Transverse colon (tissue), 4 donors: ENCODE data around the gene TBX21. TPM values are rescaled to one million over a fixed set of nuclear protein-coding genes. Genes with fewer than 3 reads are reported as not detected.
A peak's percentile ranks its signal among the peaks of the same experiment; 100 is the strongest.

ENCODE experiments used
- DNase-seq: peaks from one replicate; pipeline ENCODE4 v3.0.0-alpha.2; 2019
- H3K27ac ChIP-seq, 4 donors: fragments of 200-600 bp; sonication (generic); 2 replicates each; pipeline ENCODE4 v1.5.1; 2016 to 2018; ENCODE audit warnings: inconsistent platforms in 4 of 4
- H3K27me3 ChIP-seq: fragments of 200-600 bp; sonication (generic); 2 replicates; pipeline ENCODE4 v1.5.1; 2017; ENCODE audit warnings: inconsistent platforms
- H3K36me3 ChIP-seq, 4 donors: fragments of 200-600 bp; sonication (generic); 2 replicates each; pipeline ENCODE4 v1.5.1; 2017 to 2019; ENCODE audit warnings: inconsistent platforms in 4 of 4
- H3K4me1 ChIP-seq, 4 donors: fragments of 200-600 bp; sonication (generic); 2 replicates each; pipeline ENCODE4 v1.5.1; 2017 to 2020; ENCODE audit warnings: inconsistent platforms in 4 of 4
- H3K4me3 ChIP-seq, 4 donors: fragments of 200-600 bp; sonication (generic); 1 replicate in 1 of 4; 2 replicates in 3 of 4; pipeline versions ENCODE4 v1.5.1 to v1.6.1; 2017 to 2019; ENCODE audit warnings: inconsistent platforms in 4 of 4
- H3K9me3 ChIP-seq, 2 donors: fragments of 200-600 bp; sonication (generic); 2 replicates each; pipeline ENCODE4 v1.5.1; 2017 to 2019; ENCODE audit warnings: inconsistent platforms in 2 of 2
- EP300 ChIP-seq: sonication (generic); formaldehyde crosslinking; IDR thresholded peaks from one replicate; pipeline ENCODE4 v1.6.1; 2017; ENCODE audit warnings: antibody characterized with exemption, low read depth
- POLR2A ChIP-seq: fragments of 450-650 bp; IDR thresholded peaks from one replicate; pipeline ENCODE4 v1.6.1; 2016; ENCODE audit warnings: antibody characterized with exemption, mild to moderate bottlenecking, moderate library complexity
- POLR2AphosphoS5 ChIP-seq, 3 donors: sonication (generic); formaldehyde crosslinking; IDR thresholded peaks; one replicate each; pipeline ENCODE4 v1.6.1; 2016; ENCODE audit warnings: antibody characterized with exemption in 3 of 3
- WGBS, 2 donors: methylation state at CpG; one replicate each; pipeline ENCODE4 v1.1.5; 2018; ENCODE audit warnings: low coverage in 1 of 2; 5-methylcytosine and 5-hydroxymethylcytosine counted together
- in situ Hi-C, 4 donors: fragments of 200-750 bp; cut with MboI; loops; one replicate each; pipeline versions ENCODE4 v1.15.0 to v1.15.1; 2017; ENCODE audit warnings: low sequenced_read_pairs in 3 of 4, low pct_ligation_motif_present in 1 of 4, low pct_unique_long_range_greater_than_20kb in 1 of 4
- intact Hi-C: fragments of 100-400 bp; cut with DNase I; formaldehyde crosslinking; loops from one replicate; pipeline ENCODE4 v1.15.1; 2023; ENCODE audit warnings: low total_unique reads
- total RNA-seq, 4 donors: library from RNA; depleted of rRNA; stranded (reverse); fragments of >200 nt; gene quantifications; one replicate each; pipeline ENCODE4 v1.1.0, GENCODE V29; 2016
- TF ChIP-seq, protein P1 (sequence below), 5 experiments: fragments of 200-600 bp in 3 of 5; fragments of 450-650 bp in 2 of 5; sonication (generic) in 3 of 5; IDR thresholded peaks; 1 replicate in 2 of 5; 2 replicates in 3 of 5; pipeline ENCODE4 v1.5.1; 2016 to 2017; ENCODE audit warnings: antibody characterized with exemption in 5 of 5, inconsistent platforms in 3 of 5, mild to moderate bottlenecking in 2 of 5, moderate library complexity in 1 of 5

Gene TBX21
- total RNA-seq, 4 donors from 2014 or later: 0.27 to 18.3 (median 4.9) TPM; not detected in 1

DNA sequence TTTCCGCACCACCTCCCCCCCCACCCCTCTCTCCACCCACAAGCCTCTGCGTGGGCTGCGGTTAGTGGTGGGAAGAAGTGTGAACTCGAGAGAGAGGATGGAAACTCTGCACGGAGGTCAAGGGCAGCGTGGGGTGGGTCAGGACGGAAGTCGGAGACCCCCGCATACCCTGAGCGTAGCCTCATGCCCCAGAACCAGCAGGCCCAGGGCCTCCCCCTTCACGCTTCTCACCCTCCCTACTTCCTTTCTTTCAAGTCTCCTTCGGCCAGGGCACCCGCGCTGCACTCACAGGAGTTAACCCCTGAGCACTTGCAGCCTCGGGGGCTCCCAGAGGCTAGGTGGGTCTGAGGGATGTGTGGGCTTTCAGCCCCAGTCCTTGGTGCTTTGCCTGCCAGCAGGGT lies 29.8 kb upstream of the TBX21 start:
- Histone ChIP-seq H3K27me3 (no peaks in the 10 kb centered on the region), H3K36me3 (no peaks in the 10 kb centered on the region), H3K27ac (no peak overlapping the region), H3K9me3 (no peaks in the 10 kb centered on the region), H3K4me3 (no peak overlapping the region), H3K4me1 (peaks cover 0 to 35% (median 6%) of the 10 kb centered on the region in 4 donors)
- no peak for TF ChIP-seq POLR2AphosphoS5 (IDR thresholded peaks at IDR 0.05)
- TF ChIP-seq EP300: no peak
- TF ChIP-seq POLR2A: no peak
- TF ChIP-seq, protein P1, sequence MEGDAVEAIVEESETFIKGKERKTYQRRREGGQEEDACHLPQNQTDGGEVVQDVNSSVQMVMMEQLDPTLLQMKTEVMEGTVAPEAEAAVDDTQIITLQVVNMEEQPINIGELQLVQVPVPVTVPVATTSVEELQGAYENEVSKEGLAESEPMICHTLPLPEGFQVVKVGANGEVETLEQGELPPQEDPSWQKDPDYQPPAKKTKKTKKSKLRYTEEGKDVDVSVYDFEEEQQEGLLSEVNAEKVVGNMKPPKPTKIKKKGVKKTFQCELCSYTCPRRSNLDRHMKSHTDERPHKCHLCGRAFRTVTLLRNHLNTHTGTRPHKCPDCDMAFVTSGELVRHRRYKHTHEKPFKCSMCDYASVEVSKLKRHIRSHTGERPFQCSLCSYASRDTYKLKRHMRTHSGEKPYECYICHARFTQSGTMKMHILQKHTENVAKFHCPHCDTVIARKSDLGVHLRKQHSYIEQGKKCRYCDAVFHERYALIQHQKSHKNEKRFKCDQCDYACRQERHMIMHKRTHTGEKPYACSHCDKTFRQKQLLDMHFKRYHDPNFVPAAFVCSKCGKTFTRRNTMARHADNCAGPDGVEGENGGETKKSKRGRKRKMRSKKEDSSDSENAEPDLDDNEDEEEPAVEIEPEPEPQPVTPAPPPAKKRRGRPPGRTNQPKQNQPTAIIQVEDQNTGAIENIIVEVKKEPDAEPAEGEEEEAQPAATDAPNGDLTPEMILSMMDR (IDR thresholded peaks at IDR 0.05): no peak
- intact Hi-C loops: no loop called here
- in situ Hi-C loops: no loop called here
- DNase-seq: peak; percentile 27
- 65 to 68% methylated on average over 11 to 15 of the region's 15 CpGs for WGBS, 2 donors

DNA sequence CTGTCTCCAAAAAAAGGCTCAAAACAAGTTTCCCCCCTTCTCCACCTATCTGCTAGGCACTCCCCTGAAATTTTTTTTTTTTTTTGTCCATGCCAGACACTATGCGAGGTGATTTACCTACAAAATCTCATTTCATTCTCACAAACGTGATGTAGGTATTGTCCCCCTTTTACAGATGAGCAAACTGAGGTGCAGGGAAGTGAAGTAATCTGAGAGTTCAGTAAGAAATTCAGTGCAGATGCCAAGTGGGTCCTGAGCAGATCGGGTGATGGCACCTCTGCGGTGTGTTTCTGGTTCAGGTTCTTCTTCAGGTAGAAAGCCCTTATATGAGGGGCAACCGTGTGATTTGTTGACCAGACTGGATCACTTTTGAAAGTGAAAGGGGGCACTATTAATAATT lies 29.4 kb upstream of the TBX21 start:
- H3K36me3 ChIP-seq: no peaks in the 10 kb centered on the region
- no peak for DNase-seq
- peaks cover 0 to 36% (median 6%) of the 10 kb centered on the region in 4 donors for H3K4me1 ChIP-seq
- TF ChIP-seq POLR2AphosphoS5 (IDR thresholded peaks at IDR 0.05) (no peak), EP300 (no peak), POLR2A (no peak)
- TF ChIP-seq, protein P1 (IDR thresholded peaks at IDR 0.05): no peak
- H3K27me3 ChIP-seq: no peaks in the 10 kb centered on the region
- 64 to 87% methylated on average over 3 to 5 of the region's 5 CpGs for WGBS, 2 donors
- no peak overlapping the region for H3K4me3 ChIP-seq
- in situ Hi-C loops: no loop called here
- intact Hi-C loops: no loop called here
- H3K27ac ChIP-seq: no peak overlapping the region
- H3K9me3 ChIP-seq: no peaks in the 10 kb centered on the region

- in situ Hi-C loops: no loop called here
- Histone ChIP-seq H3K27ac (no peak overlapping the region), H3K4me1 (peaks cover 0 to 38% (median 6%) of the 10 kb centered on the region in 4 donors), H3K36me3 (no peaks in the 10 kb centered on the region), H3K9me3 (no peaks in the 10 kb centered on the region), H3K27me3 (no peaks in the 10 kb centered on the region), H3K4me3 (no peak overlapping the region)
- TF ChIP-seq POLR2AphosphoS5 (IDR thresholded peaks at IDR 0.05) (no peak), EP300 (no peak), POLR2A (no peak)
- TF ChIP-seq, protein P1 (IDR thresholded peaks at IDR 0.05): no peak
- 61% methylated on average over 14 of the region's 14 CpGs; no CpG with 5 or more reads in 1 of the 2 donors for WGBS, 2 donors
- DNase-seq: peak; percentile 29
- intact Hi-C loops: no loop called here
Observed at GRCh38 chr17:47704116-47704515, 28.9 kb upstream of the TBX21 start.

GRCh38 chr17:47704736-47705135 lies 28.3 kb upstream of the TBX21 start:
- TF ChIP-seq EP300 (no peak), POLR2A (no peak)
- TF ChIP-seq, protein P1 (IDR thresholded peaks at IDR 0.05): no peak
- in situ Hi-C loops (no loop called here), intact Hi-C loops (no loop called here)
- no peak for DNase-seq
- H3K9me3 ChIP-seq: no peaks in the 10 kb centered on the region
- no peak overlapping the region for H3K27ac ChIP-seq
- peaks cover 0 to 40% (median 8%) of the 10 kb centered on the region in 4 donors for H3K4me1 ChIP-seq
- no peak overlapping the region for H3K4me3 ChIP-seq
- H3K36me3 ChIP-seq: no peaks in the 10 kb centered on the region
- 80% methylated on average over 6 of the region's 6 CpGs; no CpG with 5 or more reads in 1 of the 2 donors for WGBS, 2 donors
- H3K27me3 ChIP-seq: no peaks in the 10 kb centered on the region
